ENCODE data around the gene IFIT3. TPM values are rescaled to one million over a fixed set of nuclear protein-coding genes. Genes with fewer than 3 reads are reported as not detected.
A peak's percentile ranks its signal among the peaks of the same experiment; 100 is the strongest.

Gene IFIT3
- total RNA-seq, 2 donors from 2014 or later, result 0.42 TPM; not detected in 1

DNA sequence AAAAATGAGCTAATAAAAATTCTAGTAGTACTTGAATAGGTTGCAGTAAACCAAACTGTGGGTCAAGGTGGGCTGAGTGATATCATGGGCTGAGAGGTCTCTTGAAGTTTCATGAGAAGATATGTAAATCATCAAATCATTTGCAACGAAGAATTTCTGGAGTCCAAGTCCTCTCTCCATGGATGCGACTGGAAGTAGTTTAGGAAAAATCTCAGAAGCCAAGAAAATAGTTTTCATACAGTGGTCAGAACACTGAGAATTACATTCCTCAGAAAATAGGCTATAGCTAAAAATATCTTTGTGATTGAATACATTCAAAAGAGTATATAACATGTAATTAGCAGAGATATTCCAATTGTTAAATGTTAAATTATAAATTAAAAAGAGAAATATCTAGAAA is 61.0 kb downstream of the IFIT3 start:
- no peak overlapping the region for H3K27ac Mint-ChIP-seq

GRCh38 chr10:89389254-89389653 is 61.5 kb downstream of the IFIT3 start:
- Histone ChIP-seq H3K9ac (ENCODE audit: extremely low read depth, low read length, poor library complexity, severe bottlenecking) (no peak overlapping the region), H3K4me3 (ENCODE audit: low read length) (no peak overlapping the region), H3K27ac (ENCODE audit: low read depth, low read length) (no peak overlapping the region), H3K9me3 (ENCODE audit: control insufficient read depth, low read length) (no peaks in the 10 kb centered on the region), H3K4me1 (ENCODE audit: control insufficient read depth, insufficient read depth, low read length) (peaks cover 8% of the 10 kb centered on the region), H3K36me3 (ENCODE audit: control insufficient read depth, insufficient read depth, low read length) (no peaks in the 10 kb centered on the region), H3K27me3 (ENCODE audit: control insufficient read depth, insufficient read depth, low read length, poor library complexity, severe bottlenecking) (no peaks in the 10 kb centered on the region)
- Mint-ChIP-seq H3K27ac (no peak overlapping the region), H3K9me3 (no peaks in the 10 kb centered on the region), H3K36me3 (ENCODE audit: low read depth) (no peaks in the 10 kb centered on the region), H3K4me3 (no peak overlapping the region), H3K4me1 (peaks cover 38% of the 10 kb centered on the region), H3K27me3 (ENCODE audit: insufficient read depth) (no peaks in the 10 kb centered on the region)
- TF ChIP-seq, protein P1, sequence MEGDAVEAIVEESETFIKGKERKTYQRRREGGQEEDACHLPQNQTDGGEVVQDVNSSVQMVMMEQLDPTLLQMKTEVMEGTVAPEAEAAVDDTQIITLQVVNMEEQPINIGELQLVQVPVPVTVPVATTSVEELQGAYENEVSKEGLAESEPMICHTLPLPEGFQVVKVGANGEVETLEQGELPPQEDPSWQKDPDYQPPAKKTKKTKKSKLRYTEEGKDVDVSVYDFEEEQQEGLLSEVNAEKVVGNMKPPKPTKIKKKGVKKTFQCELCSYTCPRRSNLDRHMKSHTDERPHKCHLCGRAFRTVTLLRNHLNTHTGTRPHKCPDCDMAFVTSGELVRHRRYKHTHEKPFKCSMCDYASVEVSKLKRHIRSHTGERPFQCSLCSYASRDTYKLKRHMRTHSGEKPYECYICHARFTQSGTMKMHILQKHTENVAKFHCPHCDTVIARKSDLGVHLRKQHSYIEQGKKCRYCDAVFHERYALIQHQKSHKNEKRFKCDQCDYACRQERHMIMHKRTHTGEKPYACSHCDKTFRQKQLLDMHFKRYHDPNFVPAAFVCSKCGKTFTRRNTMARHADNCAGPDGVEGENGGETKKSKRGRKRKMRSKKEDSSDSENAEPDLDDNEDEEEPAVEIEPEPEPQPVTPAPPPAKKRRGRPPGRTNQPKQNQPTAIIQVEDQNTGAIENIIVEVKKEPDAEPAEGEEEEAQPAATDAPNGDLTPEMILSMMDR (conservative IDR thresholded peaks at IDR 0.05), result peak; percentile 77
- no peak for DNase-seq
- 80 to 91% methylated on average over 1 of the region's 1 CpG for WGBS, 2 experiments (ENCODE audit: insufficient coverage in 1 of 2, insufficient read length in 1 of 2)

More for the DNA sequence above, 61.0 kb downstream of the IFIT3 start:
- H3K27me3 ChIP-seq (ENCODE audit: control insufficient read depth, insufficient read depth, low read length, poor library complexity, severe bottlenecking), result no peaks in the 10 kb centered on the region
- no peaks in the 10 kb centered on the region for H3K36me3 ChIP-seq (ENCODE audit: control insufficient read depth, insufficient read depth, low read length)
- H3K27me3 Mint-ChIP-seq (ENCODE audit: insufficient read depth), result no peaks in the 10 kb centered on the region
- H3K27ac ChIP-seq (ENCODE audit: low read depth, low read length), result no peak overlapping the region
- peaks cover 8% of the 10 kb centered on the region for H3K4me1 ChIP-seq (ENCODE audit: control insufficient read depth, insufficient read depth, low read length)
- no peak overlapping the region for H3K4me3 ChIP-seq (ENCODE audit: low read length)
- H3K9me3 ChIP-seq (ENCODE audit: control insufficient read depth, low read length), result no peaks in the 10 kb centered on the region
- H3K36me3 Mint-ChIP-seq (ENCODE audit: low read depth), result no peaks in the 10 kb centered on the region
- no peak for DNase-seq
- H3K9me3 Mint-ChIP-seq, result no peaks in the 10 kb centered on the region
- peaks cover 38% of the 10 kb centered on the region for H3K4me1 Mint-ChIP-seq
- WGBS, 2 experiments (ENCODE audit: insufficient coverage in 1 of 2, insufficient read length in 1 of 2), result 77 to 82% methylated on average over 2 of the region's 2 CpGs
- no peak overlapping the region for H3K9ac ChIP-seq (ENCODE audit: extremely low read depth, low read length, poor library complexity, severe bottlenecking)
- no peak overlapping the region for H3K4me3 Mint-ChIP-seq
- TF ChIP-seq, protein P1 (conservative IDR thresholded peaks at IDR 0.05), result no peak

Other genes starting within 250 kb of the IFIT3 start
- not detected for gene CH25H, start 120.7 kb upstream of the IFIT3 start, total RNA-seq
- 10 to 100 TPM; 17.7 to 18.4 TPM for gene LIPA, start 76.2 kb upstream of the IFIT3 start, total RNA-seq
- under 1 TPM in 1 of 2 donors, not detected in 1; 0.37 TPM for gene IFIT2, start 26.0 kb upstream of the IFIT3 start, total RNA-seq
- gene IFIT1B, start 50.1 kb downstream of the IFIT3 start, total RNA-seq, result not detected
- gene IFIT1, start 64.6 kb downstream of the IFIT3 start, total RNA-seq, result under 1 TPM in 1 of 2 donors, not detected in 1; 0.59 TPM
- gene IFIT5, start 86.6 kb downstream of the IFIT3 start, total RNA-seq, result 1 to 10 TPM; 1.5 to 2.5 TPM
- 1 to 10 TPM in 1 of 2 donors, under 1 TPM in 1; 0.33 to 2.3 TPM for gene SLC16A12, start 207.6 kb downstream of the IFIT3 start, total RNA-seq